Activated CD4-positive, alpha-beta T cell treated with anti-CD3 and anti-CD28 coated beads, Interleukin-2, amount 10 ng/mL, durations not matched to agents 7 days and 5 days (primary cell): Measurements from ENCODE around the gene COASY. TPM values are rescaled to one million over a fixed set of nuclear protein-coding genes. Genes with fewer than 3 reads are reported as not detected.

Source experiments
- CTCF ChIA-PET: fragments of 350-600 bp; sonication (Branson Sonifier 250); formaldehyde crosslinking; loops from one replicate; lab custom pipeline; 2021; ENCODE audit warnings: antibody characterized with exemption; lab: Charles Lee
- POLR2A ChIA-PET: fragments of 350-600 bp; sonication (Branson Sonifier 250); formaldehyde crosslinking; loops from one replicate; lab custom pipeline; 2021; ENCODE audit warnings: antibody characterized with exemption; lab: Charles Lee
- DNase-seq: peaks from one replicate; pipeline ENCODE4 v3.0.0-alpha.2; 2020
- H3K27ac Mint-ChIP-seq: one replicate; pipeline ENCODE4 v1.8.0; 2021; ENCODE audit warnings: mild to moderate bottlenecking, moderate library complexity, mixed read lengths
- H3K27me3 Mint-ChIP-seq: one replicate; pipeline ENCODE4 v1.8.0; 2021; ENCODE audit warnings: mixed read lengths
- H3K36me3 Mint-ChIP-seq: one replicate; pipeline ENCODE4 v1.8.0; 2021; ENCODE audit warnings: low read depth, mixed read lengths
- H3K4me1 Mint-ChIP-seq: one replicate; pipeline ENCODE4 v1.8.0; 2021; ENCODE audit warnings: mixed read lengths
- H3K4me3 Mint-ChIP-seq: one replicate; pipeline ENCODE4 v1.8.0; 2021; ENCODE audit warnings: mild to moderate bottlenecking, moderate library complexity, mixed read lengths
- H3K9me3 Mint-ChIP-seq: one replicate; pipeline ENCODE4 v1.8.0; 2021; ENCODE audit warnings: mixed read lengths
- total RNA-seq, 2 experiments: library from RNA; stranded (reverse); gene quantifications; one replicate each; pipeline ENCODE4 v1.2.3, GENCODE V29; 2021

Gene COASY
- total RNA-seq, 2 experiments from 2014 or later, result 72.5 to 86.1 TPM

DNA sequence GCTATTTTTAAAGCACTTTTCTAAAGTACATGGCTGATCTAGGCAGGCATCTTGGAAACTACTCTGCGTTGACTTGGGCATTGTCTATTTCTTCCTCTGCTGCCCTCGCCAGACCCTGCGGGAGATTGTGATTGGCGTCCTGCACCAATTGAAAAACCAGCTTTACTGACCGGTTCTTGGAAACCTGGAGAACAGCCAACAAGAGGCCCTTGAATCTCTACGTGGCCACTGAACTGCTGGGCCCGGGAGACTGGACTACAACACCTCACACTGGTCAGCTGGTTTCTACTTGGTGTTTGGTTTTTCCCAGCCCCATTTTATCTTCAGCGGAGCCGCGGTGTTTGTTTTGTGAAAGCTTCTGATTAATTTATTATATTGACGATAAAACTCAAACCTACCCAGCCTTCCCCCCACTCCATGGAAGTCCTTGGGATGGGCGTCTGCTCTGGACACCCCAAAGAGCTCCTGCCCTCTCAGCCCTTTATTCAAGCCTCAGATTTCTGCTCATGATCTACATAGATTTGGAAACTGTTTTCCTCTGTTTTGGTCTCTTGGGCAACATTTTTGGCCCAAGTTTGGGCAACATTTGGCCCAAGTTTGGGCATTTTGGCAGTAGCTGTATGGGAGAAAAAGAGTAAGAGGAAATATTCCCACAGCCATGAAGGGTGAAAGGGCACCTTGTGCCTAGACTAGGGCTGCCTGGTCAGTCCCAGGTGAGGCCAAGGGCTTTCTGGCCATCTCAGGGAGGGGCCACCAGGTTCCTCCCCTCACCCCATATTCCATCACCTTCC lies 9.7 kb downstream of the COASY start:
- Mint-ChIP-seq H3K4me1 (peaks cover 42% of the 10 kb centered on the region), H3K36me3 (peaks cover 68% of the 10 kb centered on the region), H3K9me3 (no peaks in the 10 kb centered on the region), H3K4me3 (no peak overlapping the region), H3K27ac (no peak overlapping the region), H3K27me3 (no peaks in the 10 kb centered on the region)
- ChIA-PET POLR2A (no interaction called here), CTCF (interaction anchor here (0.6 to 1.0 kb wide), 2 partner anchors 41 to 160 kb away, joined by 3 read pairs; no protein-coding TSS in a partner anchor)
- no peak for DNase-seq

GRCh38 chr17:42573095-42573494 lies 11.1 kb downstream of the COASY start:
- CTCF ChIA-PET, result interaction anchor here (0.6 kb wide), 1 partner anchor 164 kb away, joined by 3 read pairs; no protein-coding TSS in a partner anchor
- peaks cover 63% of the 10 kb centered on the region for H3K36me3 Mint-ChIP-seq
- peaks cover 41% of the 10 kb centered on the region for H3K4me1 Mint-ChIP-seq
- no peaks in the 10 kb centered on the region for H3K27me3 Mint-ChIP-seq
- no peak for DNase-seq
- POLR2A ChIA-PET, result no interaction called here
- no peaks in the 10 kb centered on the region for H3K9me3 Mint-ChIP-seq
- no peak overlapping the region for H3K27ac Mint-ChIP-seq
- H3K4me3 Mint-ChIP-seq, result no peak overlapping the region

GRCh38 chr17:42574463-42574862 lies 12.5 kb downstream of the COASY start:
- ChIA-PET POLR2A (no interaction called here), CTCF (interaction anchor here (1.0 kb wide), 1 partner anchor 9 kb away, joined by 3 read pairs; no protein-coding TSS in a partner anchor)
- H3K27ac Mint-ChIP-seq, result no peak overlapping the region
- H3K36me3 Mint-ChIP-seq, result peaks cover 56% of the 10 kb centered on the region
- H3K9me3 Mint-ChIP-seq, result no peaks in the 10 kb centered on the region
- no peaks in the 10 kb centered on the region for H3K27me3 Mint-ChIP-seq
- DNase-seq, result no peak
- no peak overlapping the region for H3K4me3 Mint-ChIP-seq
- peaks cover 39% of the 10 kb centered on the region for H3K4me1 Mint-ChIP-seq

- no peak for DNase-seq
- Mint-ChIP-seq H3K27me3 (no peaks in the 10 kb centered on the region), H3K4me1 (peaks cover 38% of the 10 kb centered on the region), H3K9me3 (no peaks in the 10 kb centered on the region), H3K36me3 (peaks cover 38% of the 10 kb centered on the region), H3K27ac (peak overlapping the region; percentile 77), H3K4me3 (peak overlapping the region; percentile 97)
- ChIA-PET POLR2A (interaction anchor here (0.6 to 1.3 kb wide), 3 partner anchors 10 to 233 kb away, joined by 3 to 5 read pairs (median 4); no protein-coding TSS in a partner anchor), CTCF (interaction anchor here (1.1 to 3.8 kb wide), 13 partner anchors 11 to 264 kb away, joined by 3 to 38 read pairs (median 7); partner anchors contain the start of genes CNTD1, COA3, MLX and RETREG3)
These were observed 15.2 kb downstream of the COASY start for GRCh38 chr17:42577140-42577531.

DNA sequence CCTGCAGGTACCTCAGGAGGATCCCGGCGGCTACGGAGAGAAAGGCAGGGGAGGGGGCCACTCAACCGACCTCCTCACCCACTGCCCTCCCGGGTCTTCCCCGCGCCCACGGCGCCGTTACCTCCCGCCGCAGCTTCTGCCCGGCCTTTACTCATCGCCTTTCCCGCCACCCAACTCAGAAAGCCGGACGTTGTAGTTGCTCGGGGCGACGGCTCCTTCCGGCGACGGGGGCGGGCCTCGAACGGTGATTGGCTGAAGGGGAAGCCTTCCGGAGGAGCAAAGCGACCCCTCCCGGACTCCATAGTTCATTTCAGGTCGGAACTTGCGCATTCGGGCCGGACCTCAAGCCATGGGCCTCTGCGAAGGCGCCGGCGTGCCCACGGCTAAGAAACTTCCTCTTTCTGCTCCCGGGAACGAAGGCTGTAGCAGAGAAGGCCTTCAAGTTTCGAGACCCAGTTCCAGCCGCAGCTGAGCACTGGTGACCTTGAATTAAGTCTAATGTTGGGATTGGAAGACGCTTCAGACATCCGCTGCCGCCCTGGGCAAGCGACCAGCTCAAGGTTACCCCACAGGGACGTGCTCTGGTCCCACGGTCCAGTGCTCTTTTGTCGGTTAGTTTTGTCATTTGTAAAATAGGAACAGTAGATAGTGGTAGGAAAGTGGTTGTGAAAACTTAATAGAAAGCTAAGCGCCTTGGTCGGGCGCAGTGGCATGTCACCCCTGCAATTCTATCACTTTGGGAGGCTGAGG lies 15.8 kb downstream of the COASY start, which contains the start of gene PSMC3IP:
Gene PSMC3IP, minus strand, starts transcription at position 198 of the 750 bp plus-strand sequence. Its CDS starts 43 bp downstream, at position 155.
- DNase-seq, result peak; percentile 96
- POLR2A ChIA-PET, result interaction anchor here (0.6 to 1.6 kb wide), 5 partner anchors 10 to 233 kb away, joined by 3 to 8 read pairs (median 5); partner anchors contain the start of gene NAGLU
- H3K27ac Mint-ChIP-seq, result peak within 1 kb of the TSS; percentile 94
- H3K9me3 Mint-ChIP-seq, result no peaks in the 10 kb centered on the region
- peaks cover 40% of the 10 kb centered on the region for H3K36me3 Mint-ChIP-seq
- H3K27me3 Mint-ChIP-seq, result no peaks in the 10 kb centered on the region
- peaks cover 38% of the 10 kb centered on the region for H3K4me1 Mint-ChIP-seq
- CTCF ChIA-PET, result interaction anchor here (0.5 to 3.8 kb wide), 54 partner anchors 8 to 1328 kb away, joined by 3 to 38 read pairs (median 4); partner anchors contain the start of genes BECN1, CCR10, CNTD1 and COA3
- peak within 1 kb of the TSS; percentile 97 for H3K4me3 Mint-ChIP-seq

GRCh38 chr17:42578282-42578869 lies 16.4 kb downstream of the COASY start:
- Mint-ChIP-seq H3K27me3 (no peaks in the 10 kb centered on the region), H3K27ac (peak overlapping the region; percentile 94), H3K36me3 (peaks cover 38% of the 10 kb centered on the region), H3K4me3 (peak overlapping the region; percentile 97), H3K4me1 (peaks cover 36% of the 10 kb centered on the region), H3K9me3 (no peaks in the 10 kb centered on the region)
- ChIA-PET POLR2A (interaction anchor here (0.6 to 1.6 kb wide), 7 partner anchors 30 to 246 kb away, joined by 3 to 9 read pairs (median 6); partner anchors contain the start of genes BECN1, COA3 and NAGLU), CTCF (interaction anchor here (0.5 to 3.8 kb wide), 60 partner anchors 8 to 1327 kb away, joined by 3 to 38 read pairs (median 4); partner anchors contain the start of genes BECN1, CCR10, CNTD1 and COA3)
- peak; percentile 76 for DNase-seq

GRCh38 chr17:42579794-42580551 lies 18.0 kb downstream of the COASY start:
- POLR2A ChIA-PET, result no interaction called here
- DNase-seq, result no peak
- Mint-ChIP-seq H3K36me3 (peaks cover 41% of the 10 kb centered on the region), H3K4me3 (no peak overlapping the region), H3K9me3 (no peaks in the 10 kb centered on the region), H3K27ac (no peak overlapping the region), H3K4me1 (peaks cover 31% of the 10 kb centered on the region), H3K27me3 (no peaks in the 10 kb centered on the region)
- CTCF ChIA-PET, result interaction anchor here (1.2 to 3.8 kb wide), 4 partner anchors 10 to 189 kb away, joined by 3 to 20 read pairs (median 7); no protein-coding TSS in a partner anchor

GRCh38 chr17:42581744-42582270 lies 19.9 kb downstream of the COASY start:
- ChIA-PET POLR2A (no interaction called here), CTCF (no interaction called here)
- Mint-ChIP-seq H3K4me1 (peaks cover 15% of the 10 kb centered on the region), H3K4me3 (no peak overlapping the region), H3K27ac (no peak overlapping the region), H3K9me3 (no peaks in the 10 kb centered on the region), H3K27me3 (no peaks in the 10 kb centered on the region), H3K36me3 (peaks cover 37% of the 10 kb centered on the region)
- no peak for DNase-seq

DNA sequence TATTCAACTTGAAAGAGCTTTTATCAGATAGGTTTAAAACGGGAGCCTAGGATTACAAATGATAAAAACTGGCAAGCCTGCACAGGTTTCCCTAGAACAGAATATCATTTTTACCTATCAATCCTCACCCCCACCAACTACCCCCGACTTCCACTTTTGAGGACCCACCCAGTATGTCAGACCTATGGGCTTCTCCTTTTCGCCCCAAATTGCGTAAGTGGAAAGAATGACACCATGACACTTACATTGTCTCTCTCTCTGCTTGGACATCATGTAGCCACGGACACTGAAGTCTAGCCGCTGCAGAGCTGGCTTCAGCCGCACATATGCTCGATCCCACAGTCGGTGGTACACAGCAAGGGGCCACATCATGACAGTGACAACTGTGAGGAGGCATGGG lies 22.9 kb downstream of the COASY start:
- H3K27ac Mint-ChIP-seq, result no peak overlapping the region
- CTCF ChIA-PET, result interaction anchor here (1.4 kb wide), 1 partner anchor 20 kb away, joined by 3 read pairs; no protein-coding TSS in a partner anchor
- H3K36me3 Mint-ChIP-seq, result peaks cover 54% of the 10 kb centered on the region
- POLR2A ChIA-PET, result no interaction called here
- no peak overlapping the region for H3K4me3 Mint-ChIP-seq
- no peak for DNase-seq
- no peaks in the 10 kb centered on the region for H3K9me3 Mint-ChIP-seq
- H3K4me1 Mint-ChIP-seq, result no peaks in the 10 kb centered on the region
- no peaks in the 10 kb centered on the region for H3K27me3 Mint-ChIP-seq

- POLR2A ChIA-PET, result no interaction called here
- CTCF ChIA-PET, result no interaction called here
- no peaks in the 10 kb centered on the region for H3K27me3 Mint-ChIP-seq
- H3K27ac Mint-ChIP-seq, result no peak overlapping the region
- H3K36me3 Mint-ChIP-seq, result peaks cover 56% of the 10 kb centered on the region
- no peaks in the 10 kb centered on the region for H3K9me3 Mint-ChIP-seq
- peaks cover 2% of the 10 kb centered on the region for H3K4me1 Mint-ChIP-seq
- no peak for DNase-seq
- H3K4me3 Mint-ChIP-seq, result no peak overlapping the region
These were observed 23.4 kb downstream of the COASY start for GRCh38 chr17:42585353-42585752.

DNA sequence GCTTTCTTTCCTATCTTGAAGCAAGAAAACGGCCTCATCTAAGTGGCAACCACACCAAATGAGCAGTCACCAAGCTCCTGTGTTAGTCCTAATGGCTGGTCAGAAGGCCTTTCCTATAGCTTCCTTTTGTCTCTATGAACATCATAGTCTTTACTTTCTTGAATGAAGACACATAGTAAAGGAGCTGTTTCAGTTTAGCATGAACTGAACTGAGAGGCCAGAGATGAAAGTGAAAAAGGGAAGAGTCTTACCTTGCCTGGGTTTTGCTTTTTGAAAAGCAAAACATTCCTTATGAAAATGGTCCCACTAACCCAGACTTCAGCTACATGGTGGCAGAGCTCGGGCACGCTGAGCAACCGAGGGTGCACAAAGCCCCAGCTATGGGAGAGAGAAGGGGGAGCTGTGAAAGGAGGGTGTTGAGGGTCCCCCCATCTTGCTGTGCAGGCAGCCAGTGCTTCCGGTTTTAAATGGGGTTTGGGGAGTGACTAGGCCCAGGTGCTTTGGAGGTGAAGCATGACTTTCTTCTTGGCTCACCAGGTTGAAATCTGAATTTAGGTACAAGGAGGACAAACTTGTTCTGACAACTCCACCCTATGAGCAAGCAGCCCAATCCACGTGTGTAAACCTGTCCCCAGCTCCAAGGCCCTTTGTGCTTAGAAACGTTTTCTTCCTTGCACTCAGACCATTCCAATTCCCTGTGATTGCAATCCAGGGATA lies 24.7 kb downstream of the COASY start:
- no peak overlapping the region for H3K27ac Mint-ChIP-seq
- CTCF ChIA-PET, result interaction anchor here (2.1 kb wide), 1 partner anchor 8 kb away, joined by 12 read pairs; the partner anchor contains the start of gene PSMC3IP
- H3K9me3 Mint-ChIP-seq, result no peaks in the 10 kb centered on the region
- H3K4me3 Mint-ChIP-seq, result no peak overlapping the region
- H3K27me3 Mint-ChIP-seq, result no peaks in the 10 kb centered on the region
- peaks cover 62% of the 10 kb centered on the region for H3K36me3 Mint-ChIP-seq
- DNase-seq, result no peak
- POLR2A ChIA-PET, result interaction anchor here (0.7 kb wide), 1 partner anchor 82 kb away, joined by 3 read pairs; no protein-coding TSS in a partner anchor
- peaks cover 10% of the 10 kb centered on the region for H3K4me1 Mint-ChIP-seq
